HepG2 (cell line): Measurements from ENCODE around the gene FITM1. TPM values are rescaled to one million over a fixed set of nuclear protein-coding genes. Genes with fewer than 3 reads are reported as not detected.

Source experiments
- CENPX ChIP-seq: sonication (generic); formaldehyde crosslinking; IDR thresholded peaks from 2 replicates; pipeline ENCODE4 v1.9.0; 2021; ENCODE audit warnings: mild to moderate bottlenecking, missing genetic modification reagents, moderate library complexity
- DNMT3B ChIP-seq: conservative IDR thresholded peaks from 2 replicates; pipeline ENCODE4 v1.6.1; 2016; ENCODE audit warnings: missing biosample characterization, control low read depth
- GZF1 ChIP-seq: sonication (generic); formaldehyde crosslinking; IDR thresholded peaks from 2 replicates; pipeline ENCODE4 v1.5.1; 2020; ENCODE audit warnings: mild to moderate bottlenecking, missing genetic modification reagents
- MIER2 ChIP-seq: IDR thresholded peaks from 2 replicates; pipeline ENCODE4 v1.6.1; 2016; ENCODE audit warnings: missing biosample characterization, missing genetic modification reagents
- PCBP1 ChIP-seq: fragments of 200-400 bp; formaldehyde crosslinking; IDR thresholded peaks from 2 replicates; pipeline ENCODE4 v1.6.1; 2017; ENCODE audit warnings: mild to moderate bottlenecking, low read depth, low read length, borderline replicate concordance
- ZBTB42 ChIP-seq: sonication (generic); formaldehyde crosslinking; IDR thresholded peaks from 2 replicates; pipeline ENCODE4 v1.5.0; 2020; ENCODE audit warnings: mild to moderate bottlenecking, missing genetic modification reagents
- ZNF17 ChIP-seq: sonication (generic); formaldehyde crosslinking; IDR thresholded peaks from 2 replicates; pipeline ENCODE4 v1.5.0; 2020; ENCODE audit warnings: mild to moderate bottlenecking, missing genetic modification reagents
- ZNF234 ChIP-seq: sonication (generic); formaldehyde crosslinking; conservative IDR thresholded peaks from 2 replicates; pipeline ENCODE4 v1.5.1; 2020; ENCODE audit warnings: mild to moderate bottlenecking, missing genetic modification reagents
- ZNF251 ChIP-seq: sonication (generic); formaldehyde crosslinking; IDR thresholded peaks from 2 replicates; pipeline ENCODE4 v1.9.0; 2021; ENCODE audit warnings: mild to moderate bottlenecking, missing genetic modification reagents
- ZNF468 ChIP-seq: sonication (generic); formaldehyde crosslinking; IDR thresholded peaks from 2 replicates; pipeline ENCODE4 v1.8.0; 2022; ENCODE audit warnings: mild to moderate bottlenecking, moderate library complexity, missing genetic modification reagents
- ZNF484 ChIP-seq: sonication (generic); formaldehyde crosslinking; IDR thresholded peaks from 2 replicates; pipeline ENCODE4 v1.5.1; 2020; ENCODE audit warnings: mild to moderate bottlenecking, low read depth, missing genetic modification reagents, borderline replicate concordance
- ZNF615 ChIP-seq: sonication (generic); formaldehyde crosslinking; IDR thresholded peaks from 2 replicates; pipeline ENCODE4 v1.5.0; 2020; ENCODE audit warnings: mild to moderate bottlenecking, missing genetic modification reagents, borderline replicate concordance
- ZNF644 ChIP-seq: IDR thresholded peaks from 2 replicates; pipeline ENCODE4 v1.6.1; 2016; ENCODE audit warnings: low read depth
- ZNF652 ChIP-seq: IDR thresholded peaks from 2 replicates; pipeline ENCODE4 v1.6.1; 2016; ENCODE audit warnings: low read depth, borderline replicate concordance
- ZZZ3 ChIP-seq: sonication (generic); formaldehyde crosslinking; IDR thresholded peaks from 2 replicates; pipeline ENCODE4 v1.4.0; 2020; ENCODE audit warnings: missing genetic modification reagents, mild to moderate bottlenecking, borderline replicate concordance
- polyA plus RNA-seq, 8 experiments: library from polyadenylated mRNA; depleted of rRNA in 3 of 8; stranded (reverse) in 7 of 8; unstranded in 1 of 8; fragments of >200 nt; fragmentation: Illumina TruSeq in 4 of 8; extraction: Trizol in 4 of 8; gene quantifications; 2 replicates each; pipeline versions ENCODE4 v1.2.1 to v1.2.3, GENCODE V29; 2011 to 2016; ENCODE audit warnings: low read depth in 4 of 8, missing spikeins in 1 of 8, mixed read lengths in 1 of 8; ENCODE audit not compliant: insufficient read depth in 1 of 8
- total RNA-seq, 5 experiments: library from RNA; depleted of rRNA; stranded (reverse); fragments of >200 nt; fragmentation: Illumina TruSeq; extraction: Trizol; gene quantifications; 2 replicates each; pipeline ENCODE4 v1.2.3, GENCODE V29; 2016; ENCODE audit warnings: low read depth in 1 of 5
- TF ChIP-seq, protein P1 (sequence below): sonication (generic); formaldehyde crosslinking; IDR thresholded peaks from 2 replicates; pipeline ENCODE4 v1.4.0; 2020; ENCODE audit warnings: mild to moderate bottlenecking, missing genetic modification reagents
- TF ChIP-seq, protein P2 (sequence below): sonication (generic); formaldehyde crosslinking; IDR thresholded peaks from 2 replicates; pipeline ENCODE4 v1.4.0; 2020; ENCODE audit warnings: low read depth, mild to moderate bottlenecking, missing genetic modification reagents
- TF ChIP-seq, protein P3 (sequence below): sonication (generic); formaldehyde crosslinking; conservative IDR thresholded peaks from 2 replicates; pipeline ENCODE4 v1.4.0; 2020; ENCODE audit warnings: missing genetic modification reagents
- TF ChIP-seq, protein P4 (sequence below): sonication (generic); formaldehyde crosslinking; IDR thresholded peaks from 2 replicates; pipeline ENCODE4 v1.8.1; 2023; ENCODE audit warnings: mild to moderate bottlenecking, inconsistent platforms, moderate library complexity, missing genetic modification reagents, borderline replicate concordance
- TF ChIP-seq, protein P5 (sequence below): sonication (generic); IDR thresholded peaks from 2 replicates; pipeline ENCODE4 v1.6.1; 2016; ENCODE audit warnings: low read depth, borderline replicate concordance
- TF ChIP-seq, protein P6 (sequence below): sonication (generic); formaldehyde crosslinking; IDR thresholded peaks from 2 replicates; pipeline ENCODE4 v1.5.0; 2020; ENCODE audit warnings: missing genetic modification reagents

Gene FITM1
- total and polyA plus RNA-seq, 2 of the 13 experiments (the other 11 are each of a cell fraction or from before 2014, with no cell fraction given) = 2.7 to 5.8 TPM

DNA sequence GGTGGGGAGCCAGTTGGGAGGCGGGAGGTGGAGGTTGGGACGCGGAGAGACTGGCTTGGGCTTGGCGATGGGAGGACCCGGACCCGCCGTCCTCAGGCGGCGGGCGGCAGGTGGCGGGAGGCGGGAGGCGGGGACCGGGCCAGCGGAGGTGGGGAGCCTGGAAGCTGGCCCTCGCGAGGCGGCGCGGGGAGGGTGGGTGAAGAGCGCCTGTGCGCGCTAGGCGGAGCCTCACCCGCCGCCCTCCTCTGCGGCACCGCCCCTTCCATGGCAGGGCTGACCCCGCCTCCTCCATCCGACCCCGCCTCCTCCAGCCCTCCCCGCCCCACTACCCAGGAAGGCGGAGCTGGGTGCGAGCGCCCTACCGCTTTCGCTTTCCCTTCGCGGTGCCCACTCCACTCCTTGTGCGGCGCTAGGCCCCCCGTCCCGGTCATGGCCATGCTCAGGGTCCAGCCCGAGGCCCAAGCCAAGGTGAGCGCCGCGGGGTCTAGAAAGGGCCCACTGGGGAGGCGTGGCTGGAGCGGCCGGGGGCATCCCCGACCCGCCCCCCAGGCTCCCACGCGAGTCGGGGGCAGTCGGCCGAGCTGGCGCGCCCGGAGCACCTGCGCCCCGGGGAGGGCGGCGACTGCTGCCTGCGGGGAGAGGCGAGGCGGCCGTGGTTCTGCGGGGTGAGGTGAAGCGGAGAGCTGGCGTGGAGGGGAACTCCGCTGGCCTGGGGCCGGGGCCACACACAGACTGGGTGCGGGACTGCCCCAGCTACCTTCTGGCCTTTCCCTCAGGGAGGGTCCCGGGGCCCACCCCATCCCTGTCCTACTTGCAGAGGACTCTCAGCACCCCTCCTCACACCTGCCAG, 5.6 kb downstream of the FITM1 start, which contains the start of gene PSME1 (continued):
- TF ChIP-seq ZNF652 (CRISPR knock-in tag) = no peak; the same call in 1 of the 2 replicates
- TF ChIP-seq ZNF615 (CRISPR knock-in tag) = no peak
- no peak for TF ChIP-seq ZNF251 (CRISPR knock-in tag)
- TF ChIP-seq DNMT3B (CRISPR knock-in tag) = no peak; the same call in 1 of the 2 replicates
- TF ChIP-seq MIER2 (CRISPR knock-in tag) = peak; percentile 66; the same call in 1 of the 2 replicates
- no peak; the same call in 1 of the 2 replicates for TF ChIP-seq ZZZ3 (CRISPR knock-in tag)
- 0 out of 2 replicates have a peak, but pooled peaks have one; percentile 16 for TF ChIP-seq GZF1 (CRISPR knock-in tag)
- TF ChIP-seq, protein P1, sequence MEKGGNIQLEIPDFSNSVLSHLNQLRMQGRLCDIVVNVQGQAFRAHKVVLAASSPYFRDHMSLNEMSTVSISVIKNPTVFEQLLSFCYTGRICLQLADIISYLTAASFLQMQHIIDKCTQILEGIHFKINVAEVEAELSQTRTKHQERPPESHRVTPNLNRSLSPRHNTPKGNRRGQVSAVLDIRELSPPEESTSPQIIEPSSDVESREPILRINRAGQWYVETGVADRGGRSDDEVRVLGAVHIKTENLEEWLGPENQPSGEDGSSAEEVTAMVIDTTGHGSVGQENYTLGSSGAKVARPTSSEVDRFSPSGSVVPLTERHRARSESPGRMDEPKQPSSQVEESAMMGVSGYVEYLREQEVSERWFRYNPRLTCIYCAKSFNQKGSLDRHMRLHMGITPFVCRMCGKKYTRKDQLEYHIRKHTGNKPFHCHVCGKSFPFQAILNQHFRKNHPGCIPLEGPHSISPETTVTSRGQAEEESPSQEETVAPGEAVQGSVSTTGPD (CRISPR knock-in tag) = no peak
- no peak for TF ChIP-seq ZNF234 (CRISPR knock-in tag)
- TF ChIP-seq, protein P2, sequence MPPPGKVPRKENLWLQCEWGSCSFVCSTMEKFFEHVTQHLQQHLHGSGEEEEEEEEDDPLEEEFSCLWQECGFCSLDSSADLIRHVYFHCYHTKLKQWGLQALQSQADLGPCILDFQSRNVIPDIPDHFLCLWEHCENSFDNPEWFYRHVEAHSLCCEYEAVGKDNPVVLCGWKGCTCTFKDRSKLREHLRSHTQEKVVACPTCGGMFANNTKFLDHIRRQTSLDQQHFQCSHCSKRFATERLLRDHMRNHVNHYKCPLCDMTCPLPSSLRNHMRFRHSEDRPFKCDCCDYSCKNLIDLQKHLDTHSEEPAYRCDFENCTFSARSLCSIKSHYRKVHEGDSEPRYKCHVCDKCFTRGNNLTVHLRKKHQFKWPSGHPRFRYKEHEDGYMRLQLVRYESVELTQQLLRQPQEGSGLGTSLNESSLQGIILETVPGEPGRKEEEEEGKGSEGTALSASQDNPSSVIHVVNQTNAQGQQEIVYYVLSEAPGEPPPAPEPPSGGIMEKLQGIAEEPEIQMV (CRISPR knock-in tag) = peak; percentile 72; the same call in 1 of the 2 replicates
- no peak for TF ChIP-seq CENPX (CRISPR knock-in tag)
- TF ChIP-seq, protein P3, sequence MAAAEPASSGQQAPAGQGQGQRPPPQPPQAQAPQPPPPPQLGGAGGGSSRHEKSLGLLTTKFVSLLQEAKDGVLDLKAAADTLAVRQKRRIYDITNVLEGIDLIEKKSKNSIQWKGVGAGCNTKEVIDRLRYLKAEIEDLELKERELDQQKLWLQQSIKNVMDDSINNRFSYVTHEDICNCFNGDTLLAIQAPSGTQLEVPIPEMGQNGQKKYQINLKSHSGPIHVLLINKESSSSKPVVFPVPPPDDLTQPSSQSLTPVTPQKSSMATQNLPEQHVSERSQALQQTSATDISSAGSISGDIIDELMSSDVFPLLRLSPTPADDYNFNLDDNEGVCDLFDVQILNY (CRISPR knock-in tag) = peak; percentile 75
- TF ChIP-seq, protein P4, sequence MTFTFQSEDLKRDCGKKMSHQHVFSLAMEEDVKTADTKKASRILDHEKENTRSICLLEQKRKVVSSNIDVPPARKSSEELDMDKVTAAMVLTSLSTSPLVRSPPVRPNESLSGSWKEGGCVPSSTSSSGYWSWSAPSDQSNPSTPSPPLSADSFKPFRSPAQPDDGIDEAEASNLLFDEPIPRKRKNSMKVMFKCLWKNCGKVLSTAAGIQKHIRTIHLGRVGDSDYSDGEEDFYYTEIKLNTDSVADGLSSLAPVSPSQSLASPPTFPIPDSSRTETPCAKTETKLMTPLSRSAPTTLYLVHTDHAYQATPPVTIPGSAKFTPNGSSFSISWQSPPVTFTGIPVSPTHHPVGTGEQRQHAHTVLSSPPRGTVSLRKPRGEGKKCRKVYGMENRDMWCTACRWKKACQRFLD (CRISPR knock-in tag) = 0 out of 2 replicates have a peak, but pooled peaks have one; percentile 22
- TF ChIP-seq, protein P5, sequence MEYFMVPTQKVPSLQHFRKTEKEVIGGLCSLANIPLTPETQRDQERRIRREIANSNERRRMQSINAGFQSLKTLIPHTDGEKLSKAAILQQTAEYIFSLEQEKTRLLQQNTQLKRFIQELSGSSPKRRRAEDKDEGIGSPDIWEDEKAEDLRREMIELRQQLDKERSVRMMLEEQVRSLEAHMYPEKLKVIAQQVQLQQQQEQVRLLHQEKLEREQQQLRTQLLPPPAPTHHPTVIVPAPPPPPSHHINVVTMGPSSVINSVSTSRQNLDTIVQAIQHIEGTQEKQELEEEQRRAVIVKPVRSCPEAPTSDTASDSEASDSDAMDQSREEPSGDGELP = peak; percentile 11; the same call in 1 of the 2 replicates
- TF ChIP-seq ZNF17 (CRISPR knock-in tag) = no peak
- TF ChIP-seq ZBTB42 (CRISPR knock-in tag) = no peak
- TF ChIP-seq PCBP1 = no peak
- TF ChIP-seq, protein P6, sequence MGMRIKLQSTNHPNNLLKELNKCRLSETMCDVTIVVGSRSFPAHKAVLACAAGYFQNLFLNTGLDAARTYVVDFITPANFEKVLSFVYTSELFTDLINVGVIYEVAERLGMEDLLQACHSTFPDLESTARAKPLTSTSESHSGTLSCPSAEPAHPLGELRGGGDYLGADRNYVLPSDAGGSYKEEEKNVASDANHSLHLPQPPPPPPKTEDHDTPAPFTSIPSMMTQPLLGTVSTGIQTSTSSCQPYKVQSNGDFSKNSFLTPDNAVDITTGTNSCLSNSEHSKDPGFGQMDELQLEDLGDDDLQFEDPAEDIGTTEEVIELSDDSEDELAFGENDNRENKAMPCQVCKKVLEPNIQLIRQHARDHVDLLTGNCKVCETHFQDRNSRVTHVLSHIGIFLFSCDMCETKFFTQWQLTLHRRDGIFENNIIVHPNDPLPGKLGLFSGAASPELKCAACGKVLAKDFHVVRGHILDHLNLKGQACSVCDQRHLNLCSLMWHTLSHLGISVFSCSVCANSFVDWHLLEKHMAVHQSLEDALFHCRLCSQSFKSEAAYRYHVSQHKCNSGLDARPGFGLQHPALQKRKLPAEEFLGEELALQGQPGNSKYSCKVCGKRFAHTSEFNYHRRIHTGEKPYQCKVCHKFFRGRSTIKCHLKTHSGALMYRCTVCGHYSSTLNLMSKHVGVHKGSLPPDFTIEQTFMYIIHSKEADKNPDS (CRISPR knock-in tag) = no peak
- no peak for TF ChIP-seq ZNF468 (CRISPR knock-in tag)
- TF ChIP-seq ZNF644 = peak; percentile 35; the same call in 1 of the 2 replicates
- no peak; the same call in 1 of the 2 replicates for TF ChIP-seq ZNF484
